NT2/D1 (cell line): ENCODE measurements around the gene LHFPL3.

ENCODE experiments used
- DNase-seq: peaks from one replicate; pipeline ENCODE4 v3.0.0-alpha.2; 2011; ENCODE audit warnings: low read depth, low spot score
- H3K27me3 ChIP-seq: 2 replicates; pipeline ENCODE4 v1.6.0; 2011; ENCODE audit warnings: mild to moderate bottlenecking; ENCODE audit not compliant: insufficient read length, insufficient read depth
- H3K36me3 ChIP-seq: 2 replicates; pipeline ENCODE4 v1.6.1; 2011; ENCODE audit warnings: mild to moderate bottlenecking, low read length, mixed read lengths; ENCODE audit not compliant: insufficient read depth, insufficient read length
- H3K4me1 ChIP-seq: 2 replicates; pipeline ENCODE4 v1.5.1; 2011; ENCODE audit not compliant: insufficient read depth, insufficient read length
- H3K4me3 ChIP-seq: 2 replicates; pipeline ENCODE4 v1.5.1; 2011; ENCODE audit warnings: low read depth; ENCODE audit not compliant: insufficient read length
- H3K9ac ChIP-seq: 2 replicates; pipeline ENCODE4 v1.6.0; 2011; ENCODE audit warnings: low read depth; ENCODE audit not compliant: insufficient read length
- H3K9me3 ChIP-seq: 2 replicates; pipeline ENCODE4 v1.5.1; 2011; ENCODE audit warnings: mild to moderate bottlenecking, low read length; ENCODE audit not compliant: insufficient read depth
- SUZ12 ChIP-seq: IDR thresholded peaks from 2 replicates; pipeline ENCODE4 v1.6.1; 2011; ENCODE audit not compliant: insufficient read length, insufficient read depth; ENCODE audit errors: extremely low read depth
- YY1 ChIP-seq: IDR thresholded peaks from 2 replicates; pipeline ENCODE4 v1.6.1; 2011; ENCODE audit not compliant: insufficient read length, insufficient read depth
- ZNF274 ChIP-seq: IDR thresholded peaks from 2 replicates; pipeline ENCODE4 v1.6.1; 2011; ENCODE audit warnings: mild to moderate bottlenecking, low read depth, low read length

The LHFPL3 gene

GRCh38 chr7:104945599-104945956 lies 617.2 kb downstream of the LHFPL3 start:
- no peak for DNase-seq
- TF ChIP-seq SUZ12 (no peak), YY1 (no peak), ZNF274 (no peak)
- no peaks in the 10 kb centered on the region for H3K4me1 ChIP-seq
- no peak overlapping the region for H3K4me3 ChIP-seq
- no peaks in the 10 kb centered on the region for H3K36me3 ChIP-seq
- peaks cover 10% of the 10 kb centered on the region; the same call in 1 of the 2 replicates for H3K9me3 ChIP-seq
- H3K9ac ChIP-seq: no peak overlapping the region
- no peaks in the 10 kb centered on the region for H3K27me3 ChIP-seq

- Histone ChIP-seq H3K27me3 (no peaks in the 10 kb centered on the region), H3K9ac (no peak overlapping the region), H3K4me1 (no peaks in the 10 kb centered on the region)
These were observed 617.9 kb downstream of the LHFPL3 start for GRCh38 chr7:104946338-104946737.

GRCh38 chr7:104950006-104950405 lies 621.6 kb downstream of the LHFPL3 start:
- no peaks in the 10 kb centered on the region for H3K27me3 ChIP-seq
- H3K9me3 ChIP-seq: no peaks in the 10 kb centered on the region
- DNase-seq: no peak
- H3K4me1 ChIP-seq: no peaks in the 10 kb centered on the region
- H3K36me3 ChIP-seq: no peaks in the 10 kb centered on the region
- TF ChIP-seq YY1 (no peak), SUZ12 (no peak), ZNF274 (no peak)
- H3K4me3 ChIP-seq: no peak overlapping the region
- H3K9ac ChIP-seq: no peak overlapping the region

More at GRCh38 chr7:104946338-104946737, 617.9 kb downstream of the LHFPL3 start:
- no peaks in the 10 kb centered on the region for H3K36me3 ChIP-seq
- no peak for TF ChIP-seq ZNF274
- TF ChIP-seq SUZ12: no peak
- TF ChIP-seq YY1: no peak
- no peak for DNase-seq
- H3K9me3 ChIP-seq: peaks cover 9% of the 10 kb centered on the region; the same call in 1 of the 2 replicates
- no peak overlapping the region for H3K4me3 ChIP-seq

- H3K9me3 ChIP-seq: no peaks in the 10 kb centered on the region
These were observed 622.4 kb downstream of the LHFPL3 start for GRCh38 chr7:104950754-104951153.

GRCh38 chr7:104951546-104951945 lies 623.1 kb downstream of the LHFPL3 start:
- Histone ChIP-seq H3K9ac (no peak overlapping the region), H3K4me3 (no peak overlapping the region), H3K4me1 (no peaks in the 10 kb centered on the region), H3K27me3 (no peaks in the 10 kb centered on the region), H3K9me3 (no peaks in the 10 kb centered on the region), H3K36me3 (no peaks in the 10 kb centered on the region)
- no peak for TF ChIP-seq YY1
- no peak for TF ChIP-seq ZNF274
- TF ChIP-seq SUZ12: no peak
- DNase-seq: no peak

More at GRCh38 chr7:104950754-104951153, 622.4 kb downstream of the LHFPL3 start:
- DNase-seq: no peak
- Histone ChIP-seq H3K27me3 (no peaks in the 10 kb centered on the region), H3K4me3 (no peak overlapping the region), H3K9ac (no peak overlapping the region), H3K36me3 (no peaks in the 10 kb centered on the region), H3K4me1 (no peaks in the 10 kb centered on the region)
- TF ChIP-seq SUZ12: no peak

- H3K36me3 ChIP-seq: no peaks in the 10 kb centered on the region
- H3K4me1 ChIP-seq: no peaks in the 10 kb centered on the region
- no peaks in the 10 kb centered on the region for H3K27me3 ChIP-seq
- no peak overlapping the region for H3K4me3 ChIP-seq
- no peak for DNase-seq
- no peak overlapping the region for H3K9ac ChIP-seq
- TF ChIP-seq ZNF274 (no peak), YY1 (no peak), SUZ12 (no peak)
- H3K9me3 ChIP-seq: no peaks in the 10 kb centered on the region
These were observed 626.9 kb downstream of the LHFPL3 start for GRCh38 chr7:104955276-104955675.
